Neutrophil (primary cell): ENCODE measurements around the gene STRN4.
A peak's percentile ranks its signal among the peaks of the same experiment; 100 is the strongest.

Experiments
- H3K27ac ChIP-seq: fragments of 200-600 bp; sonication (generic); 2 replicates; pipeline ENCODE4 v1.5.1; 2016; ENCODE audit warnings: mild to moderate bottlenecking, moderate library complexity
- H3K27me3 ChIP-seq: fragments of 200-600 bp; sonication (generic); 2 replicates; pipeline ENCODE4 v1.6.0; 2016; ENCODE audit warnings: mild to moderate bottlenecking
- H3K36me3 ChIP-seq: fragments of 200-600 bp; sonication (generic); 2 replicates; pipeline ENCODE4 v1.5.1; 2017
- H3K4me1 ChIP-seq, 2 experiments: fragments of 200-600 bp in 1 of 2; sonication (generic) in 1 of 2; 1 replicate in 1 of 2; 2 replicates in 1 of 2; pipeline versions ENCODE4 v1.5.1 to v1.6.1; 2013 to 2016; ENCODE audit warnings: low read depth in 1 of 2, low read length in 1 of 2, mild to moderate bottlenecking in 1 of 2, moderate library complexity in 1 of 2; ENCODE audit not compliant: control insufficient read depth in 1 of 2, insufficient read depth in 1 of 2
- H3K4me3 ChIP-seq, 2 experiments: fragments of 200-600 bp in 1 of 2; sonication (generic) in 1 of 2; 1 replicate in 1 of 2; 2 replicates in 1 of 2; pipeline ENCODE4 v1.5.1; 2013 to 2016; ENCODE audit warnings: low read depth in 1 of 2, low read length in 1 of 2, mild to moderate bottlenecking in 1 of 2, moderate library complexity in 1 of 2
- H3K9me3 ChIP-seq: fragments of 200-600 bp; sonication (generic); 2 replicates; pipeline ENCODE4 v1.5.1; 2016
- TF ChIP-seq, protein P1 (sequence below): fragments of 200-600 bp; sonication (generic); IDR thresholded peaks from 2 replicates; pipeline ENCODE4 v1.5.1; 2016; ENCODE audit warnings: antibody characterized with exemption

Gene STRN4

DNA sequence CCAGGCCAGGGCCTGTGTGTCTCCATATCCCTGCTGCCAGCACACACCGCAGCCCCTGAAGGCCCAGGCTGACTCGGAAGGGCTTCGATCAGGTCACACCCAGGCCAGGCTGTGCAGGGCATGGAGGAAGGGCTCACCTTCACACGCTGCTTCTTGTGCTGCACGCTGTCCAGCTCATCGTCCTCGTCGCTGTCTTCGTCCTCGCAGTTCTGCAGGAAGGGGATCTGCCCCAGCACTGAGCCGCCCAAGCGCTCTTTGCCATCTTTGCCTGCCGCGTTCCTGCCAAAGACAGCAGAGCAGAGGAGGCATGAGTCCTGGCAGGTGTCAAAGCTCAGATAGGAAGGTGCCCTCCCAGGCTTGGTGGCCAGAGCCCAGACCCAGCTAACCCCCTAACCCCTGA is 15.7 kb downstream of the STRN4 start:
- Histone ChIP-seq H3K36me3 (peaks cover 64% of the 10 kb centered on the region), H3K4me1 (peaks cover 57 to 64% of the 10 kb centered on the region in 2 experiments), H3K27ac (peak overlapping the region; percentile 97), H3K9me3 (no peaks in the 10 kb centered on the region), H3K27me3 (no peaks in the 10 kb centered on the region), H3K4me3 (peak overlapping the region; percentile 68 to 69)
- TF ChIP-seq, protein P1, sequence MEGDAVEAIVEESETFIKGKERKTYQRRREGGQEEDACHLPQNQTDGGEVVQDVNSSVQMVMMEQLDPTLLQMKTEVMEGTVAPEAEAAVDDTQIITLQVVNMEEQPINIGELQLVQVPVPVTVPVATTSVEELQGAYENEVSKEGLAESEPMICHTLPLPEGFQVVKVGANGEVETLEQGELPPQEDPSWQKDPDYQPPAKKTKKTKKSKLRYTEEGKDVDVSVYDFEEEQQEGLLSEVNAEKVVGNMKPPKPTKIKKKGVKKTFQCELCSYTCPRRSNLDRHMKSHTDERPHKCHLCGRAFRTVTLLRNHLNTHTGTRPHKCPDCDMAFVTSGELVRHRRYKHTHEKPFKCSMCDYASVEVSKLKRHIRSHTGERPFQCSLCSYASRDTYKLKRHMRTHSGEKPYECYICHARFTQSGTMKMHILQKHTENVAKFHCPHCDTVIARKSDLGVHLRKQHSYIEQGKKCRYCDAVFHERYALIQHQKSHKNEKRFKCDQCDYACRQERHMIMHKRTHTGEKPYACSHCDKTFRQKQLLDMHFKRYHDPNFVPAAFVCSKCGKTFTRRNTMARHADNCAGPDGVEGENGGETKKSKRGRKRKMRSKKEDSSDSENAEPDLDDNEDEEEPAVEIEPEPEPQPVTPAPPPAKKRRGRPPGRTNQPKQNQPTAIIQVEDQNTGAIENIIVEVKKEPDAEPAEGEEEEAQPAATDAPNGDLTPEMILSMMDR: no peak

DNA sequence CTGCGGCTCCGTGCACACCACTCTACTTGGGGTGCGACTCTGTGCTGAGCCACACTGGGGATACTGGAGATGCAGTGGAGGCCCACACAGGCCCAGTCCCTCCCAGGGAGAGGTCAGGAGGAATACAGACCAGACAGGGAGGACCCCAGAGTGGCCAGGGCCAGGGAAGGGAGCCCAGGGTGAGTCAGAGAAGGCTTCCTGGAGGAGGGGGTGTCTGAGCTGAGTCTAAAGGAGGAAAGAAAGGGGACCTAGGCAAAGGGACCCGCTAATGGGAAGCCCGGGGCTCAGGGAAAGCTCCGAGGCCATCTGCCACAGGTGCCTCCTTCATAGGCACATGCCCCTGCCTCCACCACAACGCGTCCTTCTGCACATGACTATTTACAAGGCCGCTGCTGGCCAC is 16.1 kb downstream of the STRN4 start:
- Histone ChIP-seq H3K27me3 (no peaks in the 10 kb centered on the region), H3K36me3 (peaks cover 66% of the 10 kb centered on the region), H3K4me1 (peaks cover 55 to 61% of the 10 kb centered on the region in 2 experiments), H3K4me3 (peak overlapping the region in 1 of 2 experiments; percentile 69), H3K9me3 (no peaks in the 10 kb centered on the region), H3K27ac (peak overlapping the region; percentile 97)
- TF ChIP-seq, protein P1: no peak

DNA sequence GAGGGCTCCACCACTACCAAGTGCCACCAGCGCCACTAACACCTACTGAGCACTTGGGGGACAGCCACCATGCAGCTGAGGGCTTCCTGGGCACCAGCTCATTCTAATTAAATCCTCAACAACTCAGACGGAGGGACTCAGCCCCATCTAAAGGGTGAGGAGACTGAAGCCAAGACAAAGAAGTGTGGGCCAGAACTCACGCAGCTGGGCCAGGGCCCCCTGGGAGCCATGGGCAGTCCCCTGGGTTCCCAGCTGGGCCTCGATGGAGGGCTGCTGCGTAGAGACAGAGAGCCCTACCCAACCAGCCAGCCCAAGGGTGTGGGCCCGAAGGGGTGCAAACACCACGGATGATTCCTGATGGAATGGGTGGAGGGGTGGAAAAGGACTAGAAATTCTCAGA is 16.6 kb downstream of the STRN4 start:
- Histone ChIP-seq H3K27ac (peak overlapping the region; percentile 97), H3K27me3 (no peaks in the 10 kb centered on the region), H3K9me3 (no peaks in the 10 kb centered on the region), H3K4me1 (peaks cover 50 to 56% of the 10 kb centered on the region in 2 experiments), H3K36me3 (peaks cover 71% of the 10 kb centered on the region), H3K4me3 (no peak overlapping the region)
- TF ChIP-seq, protein P1: no peak

DNA sequence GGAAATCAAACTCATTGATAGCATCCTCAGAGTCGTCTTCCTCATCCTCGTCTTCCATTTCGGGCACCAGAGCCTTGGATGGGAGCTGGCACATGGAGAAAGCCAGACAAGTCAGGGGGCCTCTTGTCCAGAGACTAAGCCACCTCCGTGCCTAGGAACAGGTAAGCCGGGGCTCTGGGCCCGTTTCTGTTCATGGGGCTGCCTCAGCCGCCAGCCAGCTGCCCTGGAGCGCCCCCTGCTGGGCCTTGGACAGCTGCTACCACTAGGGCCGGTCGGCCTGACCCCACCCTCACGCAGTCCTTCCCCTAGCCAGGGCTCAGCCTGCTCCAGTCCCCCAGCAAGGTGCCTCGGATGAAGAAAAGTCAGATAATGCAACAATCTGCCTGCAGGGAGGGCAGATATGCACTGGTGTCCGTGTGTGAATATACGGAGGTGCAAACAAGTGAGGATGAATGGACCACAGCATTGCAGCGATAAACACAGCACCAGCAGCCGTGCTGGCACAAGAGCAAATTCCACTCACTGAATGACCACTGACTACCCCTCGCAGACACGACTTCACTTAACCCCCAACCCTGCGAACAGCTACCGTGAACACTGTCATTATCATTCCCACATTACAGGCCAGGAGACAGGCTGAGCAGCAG is 17.4 kb downstream of the STRN4 start:
- H3K4me3 ChIP-seq: no peak overlapping the region
- H3K4me1 ChIP-seq: peaks cover 41 to 47% of the 10 kb centered on the region in 2 experiments
- H3K9me3 ChIP-seq: no peaks in the 10 kb centered on the region
- no peaks in the 10 kb centered on the region for H3K27me3 ChIP-seq
- peak overlapping the region; percentile 28 for H3K27ac ChIP-seq
- TF ChIP-seq, protein P1: peak; percentile 92
- H3K36me3 ChIP-seq: peaks cover 80% of the 10 kb centered on the region

DNA sequence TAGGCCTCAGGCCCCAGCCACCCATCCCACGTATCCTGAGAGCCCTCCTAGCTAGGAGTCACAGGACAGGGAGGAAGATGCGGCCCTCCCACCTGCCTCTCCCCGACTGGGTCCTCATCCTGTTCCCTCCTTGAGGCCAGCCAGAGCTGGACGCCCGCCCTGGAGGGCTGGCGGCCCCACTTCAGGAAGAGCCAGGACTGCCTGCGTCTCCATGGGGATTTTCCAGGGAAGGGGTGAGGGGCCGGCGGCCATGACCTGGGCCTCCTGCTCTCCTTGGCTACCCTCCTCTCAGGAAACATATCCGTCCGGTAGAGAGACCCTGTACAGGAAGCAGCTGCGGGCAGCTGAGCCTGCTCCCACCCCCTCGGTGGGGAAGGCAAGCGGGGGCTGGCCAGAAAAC is 18.0 kb downstream of the STRN4 start:
- no peak overlapping the region for H3K27ac ChIP-seq
- peaks cover 86% of the 10 kb centered on the region for H3K36me3 ChIP-seq
- TF ChIP-seq, protein P1: no peak

More for the DNA sequence above, 18.0 kb downstream of the STRN4 start:
- no peak overlapping the region for H3K4me3 ChIP-seq
- H3K9me3 ChIP-seq: no peaks in the 10 kb centered on the region
- peaks cover 38 to 41% of the 10 kb centered on the region in 2 experiments for H3K4me1 ChIP-seq
- H3K27me3 ChIP-seq: no peaks in the 10 kb centered on the region
